Heart left ventricle (tissue), 13 donors: ENCODE measurements around the gene TAF6L.

ENCODE experiments used
- CTCF ChIP-seq, 12 donors: fragments of 200-600 bp; sonication (generic) in 4 of 12; IDR thresholded peaks; one replicate each; pipeline versions ENCODE4 v1.5.0 to v1.8.0; 2018 to 2022; ENCODE audit warnings: antibody characterized with exemption in 12 of 12, mild to moderate bottlenecking in 5 of 12
- POLR2A ChIP-seq, 2 donors: fragments of 450-650 bp; IDR thresholded peaks; one replicate each; pipeline ENCODE4 v1.6.1; 2017; ENCODE audit warnings: antibody characterized with exemption in 2 of 2, mild to moderate bottlenecking in 2 of 2, moderate library complexity in 2 of 2
- donor health status: ischemic (EF 13 %, LVEDD 7.1; RV severe dilation, severe dysfunction).
- donor health status: DM: no; HTN: yes; CAD: no.
- donor health status: DM: no; HTN: no; CAD: no.
- donor health status: ischemic (EF 25% LVEDD 6.9; RV normal size, moderate dysfunction).
- donor health status: ischemic (EF 25% LVEDD 5.7; RV mildly dilated, moderate dysfunction).
- donor health status: ischemic (EF 35%, LVEDD 5.7; RV mildly dilated, moderate dysfunction).
- donor health status: nonischemic (EF 11% LVEDD 7.7; RV severe dilation, severe dysfunction).
- donor health status: DM: yes; HTN: yes; CAD: no.
- donor health status: PGD.
- donor health status: ischemic (EF 29% LVEDD 5.4; RV normal size, mild dysfunction).
- donor health status: nonischemic (EF 23%, LVEDD 6.1; RV moderate dilation, normal function).

GRCh38 chr11:62791501-62792201 lies 20.5 kb downstream of the TAF6L start, which contains the start of gene TMEM223:
- TF ChIP-seq CTCF (IDR thresholded peaks at IDR 0.05) (peak in 8 of 12 donors; percentile 7 to 40 (median 22)), POLR2A (IDR thresholded peaks at IDR 0.05) (peak in 1 of 2 donors; percentile 84)
